ENCODE data around the gene QTRT2.

- TF ChIP-seq, protein P1, sequence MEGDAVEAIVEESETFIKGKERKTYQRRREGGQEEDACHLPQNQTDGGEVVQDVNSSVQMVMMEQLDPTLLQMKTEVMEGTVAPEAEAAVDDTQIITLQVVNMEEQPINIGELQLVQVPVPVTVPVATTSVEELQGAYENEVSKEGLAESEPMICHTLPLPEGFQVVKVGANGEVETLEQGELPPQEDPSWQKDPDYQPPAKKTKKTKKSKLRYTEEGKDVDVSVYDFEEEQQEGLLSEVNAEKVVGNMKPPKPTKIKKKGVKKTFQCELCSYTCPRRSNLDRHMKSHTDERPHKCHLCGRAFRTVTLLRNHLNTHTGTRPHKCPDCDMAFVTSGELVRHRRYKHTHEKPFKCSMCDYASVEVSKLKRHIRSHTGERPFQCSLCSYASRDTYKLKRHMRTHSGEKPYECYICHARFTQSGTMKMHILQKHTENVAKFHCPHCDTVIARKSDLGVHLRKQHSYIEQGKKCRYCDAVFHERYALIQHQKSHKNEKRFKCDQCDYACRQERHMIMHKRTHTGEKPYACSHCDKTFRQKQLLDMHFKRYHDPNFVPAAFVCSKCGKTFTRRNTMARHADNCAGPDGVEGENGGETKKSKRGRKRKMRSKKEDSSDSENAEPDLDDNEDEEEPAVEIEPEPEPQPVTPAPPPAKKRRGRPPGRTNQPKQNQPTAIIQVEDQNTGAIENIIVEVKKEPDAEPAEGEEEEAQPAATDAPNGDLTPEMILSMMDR (IDR thresholded peaks at IDR 0.05) = no peak
- TF ChIP-seq POLR2AphosphoS5 (IDR thresholded peaks at IDR 0.05; ENCODE audit: insufficient read depth in 1 of 2, low read depth in 1 of 2) = no peak
Observed at GRCh38 chr3:114020907-114021306, 35.6 kb upstream of the QTRT2 start.
